Left lung (tissue), 10 donors: ENCODE results near the gene CACNA1S. TPM values are rescaled to one million over a fixed set of nuclear protein-coding genes. Genes with fewer than 3 reads are reported as not detected.

Experiments used
- ATAC-seq: fragments of 200-7000 bp; cut with Tn5 transposase; one replicate; pipeline ENCODE4 v1.9.1; 2020; ENCODE audit warnings: moderate library complexity
- DNase-seq, 4 donors: peaks; one replicate each; pipeline ENCODE4 v3.0.0-alpha.2; 2013 to 2020
- H3K27ac ChIP-seq, 2 donors: fragments of 200-600 bp; sonication (generic) in 1 of 2; one replicate each; pipeline versions ENCODE4 v1.5.0 to v1.8.0; 2020 to 2021
- H3K27me3 ChIP-seq, 2 donors: fragments of 200-600 bp; sonication (generic) in 1 of 2; one replicate each; pipeline versions ENCODE4 v1.5.0 to v1.8.0; 2020 to 2021
- H3K36me3 ChIP-seq, 2 donors: fragments of 200-600 bp; sonication (generic) in 1 of 2; one replicate each; pipeline versions ENCODE4 v1.5.0 to v1.8.0; 2020 to 2021
- H3K4me1 ChIP-seq, 2 donors: fragments of 200-600 bp; one replicate each; pipeline ENCODE4 v1.8.0; 2021
- H3K4me3 ChIP-seq, 2 donors: fragments of 200-600 bp; sonication (generic) in 1 of 2; one replicate each; pipeline versions ENCODE4 v1.5.0 to v1.8.0; 2020 to 2021; ENCODE audit warnings: mild to moderate bottlenecking in 1 of 2
- H3K9me3 ChIP-seq, 2 donors: fragments of 200-600 bp; sonication (generic) in 1 of 2; one replicate each; pipeline versions ENCODE4 v1.5.0 to v1.8.0; 2020 to 2021
- CTCF ChIP-seq, 2 donors: fragments of 200-600 bp; sonication (generic) in 1 of 2; IDR thresholded peaks; one replicate each; pipeline versions ENCODE4 v1.5.0 to v1.8.0; 2021; ENCODE audit warnings: antibody characterized with exemption in 2 of 2
- intact Hi-C, 2 donors: fragments of 100-400 bp; cut with DNase I; formaldehyde crosslinking; loops; one replicate each; pipeline versions ENCODE4 v1.11.2 to v1.14.2; 2022
- polyA plus RNA-seq, 6 donors: library from polyadenylated mRNA; unstranded; fragments of 120-200 nt; gene quantifications; one replicate each; pipeline ENCODE4 v1.2.1, GENCODE V29; 2013; ENCODE audit not compliant: insufficient read length in 6 of 6
- total RNA-seq, 2 donors: library from RNA; stranded (reverse); fragmentation: NEBNext Ultra II Directional; extraction: Animal tissue kit (Norgen Biotek cat#: 25700); gene quantifications; one replicate each; pipeline ENCODE4 v1.2.1, GENCODE V29; 2021
- donor health status: DM: no; HTN: yes; CAD: no.
- donor health status: DM: no; HTN: no; CAD: no.

The CACNA1S gene
- total and polyA plus RNA-seq, 8 donors: 0.10 to 0.17 (median 0.12) TPM; not detected in 1

DNA sequence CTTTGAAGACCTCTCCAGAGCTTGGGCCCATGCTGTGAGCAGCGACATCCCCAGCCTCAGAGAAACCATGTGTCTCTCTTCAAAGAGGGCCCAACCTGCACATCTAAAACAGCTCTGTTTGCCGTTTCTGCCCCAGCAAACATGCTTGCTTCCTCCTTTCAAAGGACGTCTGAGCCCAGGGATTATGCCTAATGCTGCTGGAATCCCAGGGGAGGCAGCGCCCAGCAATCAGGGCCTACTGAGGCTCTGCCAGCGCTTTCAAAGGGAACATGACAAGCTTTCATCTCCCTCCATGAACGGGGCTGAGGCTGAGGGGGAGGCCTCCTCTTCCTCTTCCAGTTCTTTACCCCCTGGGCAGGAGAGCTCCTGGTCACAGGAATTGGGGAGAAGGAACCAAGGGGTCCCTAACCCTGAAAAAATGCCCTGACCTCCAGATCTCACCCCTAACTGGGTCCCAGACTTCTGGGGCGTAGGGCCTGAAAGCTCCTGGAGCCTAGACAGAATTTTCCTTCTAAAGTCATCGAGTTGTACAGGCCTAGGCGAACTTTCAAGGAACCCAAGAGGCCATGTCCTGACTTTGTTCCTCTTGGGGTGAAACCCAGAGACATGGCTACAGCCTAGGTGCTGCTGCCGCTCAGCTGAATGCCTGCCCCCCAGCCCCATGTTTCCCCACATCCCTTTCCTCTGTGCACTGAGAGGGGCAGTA lies 28.2 kb upstream of the CACNA1S start:
- Histone ChIP-seq H3K27me3 (no peaks in the 10 kb centered on the region), H3K9me3 (no peaks in the 10 kb centered on the region), H3K4me1 (no peaks in the 10 kb centered on the region), H3K4me3 (no peak overlapping the region), H3K27ac (no peak overlapping the region), H3K36me3 (peaks cover 0 to 79% of the 10 kb centered on the region in 2 donors)
- TF ChIP-seq CTCF (IDR thresholded peaks at IDR 0.05): no peak
- intact Hi-C loops: no loop called here
- no peak for DNase-seq
- ATAC-seq: no peak

DNA sequence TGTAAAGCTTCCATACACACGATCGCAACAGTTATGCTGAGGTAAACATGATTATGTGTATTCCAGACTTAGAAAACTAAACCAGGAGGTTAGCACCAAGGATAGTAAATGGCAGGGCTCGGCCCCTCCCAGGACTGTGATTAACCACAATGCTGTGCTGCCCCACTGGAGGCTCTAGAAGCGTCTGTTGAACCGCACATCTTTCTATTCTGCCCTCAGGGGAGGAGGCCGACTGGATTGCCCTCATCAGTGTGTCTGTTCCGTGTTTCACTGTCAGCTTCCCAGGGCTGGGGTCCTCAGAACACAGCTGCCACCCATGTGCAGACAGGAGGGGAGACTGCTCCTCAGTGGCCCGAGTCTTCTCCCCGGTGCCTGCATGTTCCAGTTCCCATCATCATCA lies 27.5 kb upstream of the CACNA1S start:
- ATAC-seq: no peak
- no peaks in the 10 kb centered on the region for H3K27me3 ChIP-seq
- intact Hi-C loops: no loop called here
- no peak overlapping the region for H3K4me3 ChIP-seq
- peaks cover 0 to 79% of the 10 kb centered on the region in 2 donors for H3K36me3 ChIP-seq
- no peak for DNase-seq
- no peak for TF ChIP-seq CTCF (IDR thresholded peaks at IDR 0.05)
- H3K4me1 ChIP-seq: no peaks in the 10 kb centered on the region
- no peaks in the 10 kb centered on the region for H3K9me3 ChIP-seq
- no peak overlapping the region for H3K27ac ChIP-seq

- Histone ChIP-seq H3K27ac (no peak overlapping the region), H3K9me3 (no peaks in the 10 kb centered on the region), H3K27me3 (no peaks in the 10 kb centered on the region), H3K36me3 (peaks cover 0 to 79% of the 10 kb centered on the region in 2 donors), H3K4me1 (no peaks in the 10 kb centered on the region), H3K4me3 (no peak overlapping the region)
- ATAC-seq (no peak), DNase-seq (no peak)
- no peak for TF ChIP-seq CTCF (IDR thresholded peaks at IDR 0.05)
- intact Hi-C loops: no loop called here
Observed at GRCh38 chr1:201139306-201139705, 27.1 kb upstream of the CACNA1S start.

DNA sequence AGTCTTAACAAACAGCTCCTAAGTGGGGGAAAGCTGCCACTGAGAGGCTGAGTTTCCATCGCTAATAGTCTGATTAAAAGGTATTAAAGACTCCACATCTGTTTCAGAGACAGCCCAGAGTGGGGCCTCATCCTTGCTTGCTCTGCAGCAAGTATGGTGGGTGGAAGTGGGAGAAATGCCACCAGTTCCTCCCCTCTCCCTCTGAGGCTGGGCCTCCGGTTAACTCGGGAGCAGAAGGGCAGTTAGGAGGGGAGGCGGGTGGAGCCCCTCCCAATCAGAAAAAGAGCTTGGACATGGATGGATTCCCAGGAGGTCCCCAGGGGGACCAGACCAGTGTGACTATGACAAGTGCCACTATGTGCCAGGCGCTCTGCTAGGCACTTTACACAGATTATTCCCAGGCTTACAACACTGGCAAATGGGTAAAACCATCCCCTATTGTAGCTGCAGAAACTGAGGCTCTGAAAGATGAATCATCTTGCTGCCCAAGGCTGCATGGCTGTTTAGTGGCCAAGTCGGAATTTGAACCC lies 26.1 kb upstream of the CACNA1S start:
- DNase-seq (no peak), ATAC-seq (no peak)
- no peaks in the 10 kb centered on the region for H3K9me3 ChIP-seq
- TF ChIP-seq CTCF (IDR thresholded peaks at IDR 0.05): no peak
- peaks cover 0 to 70% of the 10 kb centered on the region in 2 donors for H3K36me3 ChIP-seq
- H3K4me1 ChIP-seq: no peaks in the 10 kb centered on the region
- no peak overlapping the region for H3K4me3 ChIP-seq
- intact Hi-C loops: no loop called here
- no peaks in the 10 kb centered on the region for H3K27me3 ChIP-seq
- peak overlapping the region in 1 of 2 donors; percentile 7 for H3K27ac ChIP-seq

- Histone ChIP-seq H3K9me3 (no peaks in the 10 kb centered on the region), H3K4me3 (no peak overlapping the region), H3K27me3 (no peaks in the 10 kb centered on the region), H3K36me3 (peaks cover 0 to 64% of the 10 kb centered on the region in 2 donors), H3K4me1 (no peaks in the 10 kb centered on the region), H3K27ac (peak overlapping the region in 1 of 2 donors; percentile 7)
- no peak for TF ChIP-seq CTCF (IDR thresholded peaks at IDR 0.05)
- intact Hi-C loops: no loop called here
- DNase-seq: peak in 1 of 4 donors; percentile 59
- ATAC-seq: peak; percentile 62
Observed at GRCh38 chr1:201137579-201138310, 25.5 kb upstream of the CACNA1S start.
